Measurements from ENCODE around the gene EFCAB14.

EFCAB14 gene

DNA sequence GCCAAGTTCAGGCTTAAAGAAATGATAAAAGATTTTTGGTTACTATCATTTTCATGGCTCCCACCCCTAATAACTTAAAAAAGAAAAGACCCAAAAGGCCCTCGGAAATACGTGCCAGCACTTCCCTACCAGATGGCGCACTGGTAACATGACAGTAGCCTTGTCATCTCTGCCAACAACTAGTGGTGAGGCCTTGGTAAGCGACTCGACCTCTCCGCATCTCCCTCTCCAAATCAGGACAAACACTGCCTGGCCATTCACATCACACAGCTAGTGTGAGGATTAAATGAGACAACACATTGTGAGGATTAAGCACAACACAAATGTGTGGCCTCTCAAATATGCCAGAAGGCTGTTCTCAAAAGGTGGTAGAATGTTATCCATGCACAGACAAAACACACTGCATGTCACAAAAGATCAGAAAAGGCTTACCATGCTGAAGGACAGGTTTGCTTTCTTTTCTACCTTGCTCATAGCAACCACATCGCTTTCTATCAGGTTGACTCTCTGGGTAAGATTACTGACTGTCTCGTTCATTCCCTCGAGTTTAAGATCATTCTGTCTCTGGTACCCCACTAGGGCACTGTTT is 30.9 kb downstream of the EFCAB14 start:
- H3K4me3 ChIP-seq (ENCODE audit: insufficient read depth, low read depth, low read length) = no peak overlapping the region
- H3K36me3 ChIP-seq (ENCODE audit: control insufficient read depth, insufficient read depth, low read length) = peaks cover 39% of the 10 kb centered on the region
- no peak overlapping the region for H3K27ac ChIP-seq (ENCODE audit: insufficient read depth, low read depth, low read length, poor library complexity, severe bottlenecking)
- no peaks in the 10 kb centered on the region for H3K27me3 ChIP-seq (ENCODE audit: control insufficient read depth, insufficient read depth, low read length, poor library complexity, severe bottlenecking)
- H3K4me1 ChIP-seq (ENCODE audit: control insufficient read depth, insufficient read depth, low read length) = peaks cover 7% of the 10 kb centered on the region
- no peaks in the 10 kb centered on the region for H3K9me3 ChIP-seq (ENCODE audit: control insufficient read depth, low read length)
- 92 to 93% methylated on average over 9 of the region's 9 CpGs for WGBS, 2 experiments

DNA sequence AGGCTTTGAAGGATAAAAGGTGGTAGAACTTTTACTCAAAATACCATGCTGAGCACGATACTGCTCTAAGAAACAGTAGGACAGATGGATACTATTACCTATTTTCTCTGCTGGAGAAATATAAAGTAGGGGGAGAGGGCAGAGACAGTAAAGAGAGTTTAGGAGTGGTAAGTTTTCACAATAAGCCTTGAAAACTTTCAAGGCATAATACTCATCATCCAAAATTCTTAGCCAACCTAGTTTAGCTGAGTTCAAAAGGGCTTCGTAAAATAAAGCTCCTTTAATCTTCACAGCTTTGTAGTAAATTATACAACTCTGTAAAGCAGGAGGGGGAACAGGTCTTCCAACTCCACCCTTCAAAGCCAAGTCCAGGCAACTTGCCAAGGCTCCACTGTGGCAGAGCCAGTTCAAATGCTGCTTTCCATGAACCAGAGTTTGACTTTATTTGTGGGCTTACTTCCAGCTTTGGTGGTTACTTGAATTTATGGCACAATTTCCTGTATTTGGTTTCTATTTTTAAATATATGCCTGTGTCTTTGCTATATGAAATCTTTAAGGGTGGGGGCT is 31.7 kb downstream of the EFCAB14 start:
- peaks cover 43% of the 10 kb centered on the region for H3K36me3 ChIP-seq (ENCODE audit: control insufficient read depth, insufficient read depth, low read length)
- H3K4me3 ChIP-seq (ENCODE audit: insufficient read depth, low read depth, low read length) = no peak overlapping the region

DNA sequence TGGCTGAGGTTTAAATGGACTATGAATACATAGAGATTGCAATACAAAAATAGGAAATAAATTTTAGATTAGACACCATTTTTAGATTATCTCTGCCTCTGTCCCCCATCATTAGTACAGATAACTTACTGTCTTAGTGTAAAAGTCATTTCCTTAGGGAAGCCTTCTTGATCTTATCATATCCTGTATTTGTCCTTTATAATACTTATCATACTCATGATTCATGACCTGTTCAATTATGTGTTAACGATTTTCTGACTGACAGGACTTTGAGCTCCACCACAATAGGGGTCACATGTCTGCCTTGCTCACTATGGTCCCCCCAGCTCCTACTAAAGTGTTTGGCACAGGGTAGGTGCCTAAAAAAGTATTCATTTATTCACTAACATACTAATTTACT is 32.7 kb downstream of the EFCAB14 start:
- H3K36me3 ChIP-seq (ENCODE audit: control insufficient read depth, insufficient read depth, low read length) = peaks cover 43% of the 10 kb centered on the region
- H3K4me1 ChIP-seq (ENCODE audit: control insufficient read depth, insufficient read depth, low read length) = peaks cover 3% of the 10 kb centered on the region
- WGBS, 2 experiments = 90 to 100% methylated on average over 1 of the region's 1 CpG
- no peak overlapping the region for H3K4me3 ChIP-seq (ENCODE audit: insufficient read depth, low read depth, low read length)
- no peaks in the 10 kb centered on the region for H3K9me3 ChIP-seq (ENCODE audit: control insufficient read depth, low read length)
- no peaks in the 10 kb centered on the region for H3K27me3 ChIP-seq (ENCODE audit: control insufficient read depth, insufficient read depth, low read length, poor library complexity, severe bottlenecking)
- no peak overlapping the region for H3K27ac ChIP-seq (ENCODE audit: insufficient read depth, low read depth, low read length, poor library complexity, severe bottlenecking)

More for the DNA sequence above, 31.7 kb downstream of the EFCAB14 start:
- 91 to 100% methylated on average over 2 of the region's 2 CpGs for WGBS, 2 experiments
- Histone ChIP-seq H3K9me3 (ENCODE audit: control insufficient read depth, low read length) (no peaks in the 10 kb centered on the region), H3K27me3 (ENCODE audit: control insufficient read depth, insufficient read depth, low read length, poor library complexity, severe bottlenecking) (no peaks in the 10 kb centered on the region), H3K27ac (ENCODE audit: insufficient read depth, low read depth, low read length, poor library complexity, severe bottlenecking) (no peak overlapping the region), H3K4me1 (ENCODE audit: control insufficient read depth, insufficient read depth, low read length) (peaks cover 7% of the 10 kb centered on the region)

DNA sequence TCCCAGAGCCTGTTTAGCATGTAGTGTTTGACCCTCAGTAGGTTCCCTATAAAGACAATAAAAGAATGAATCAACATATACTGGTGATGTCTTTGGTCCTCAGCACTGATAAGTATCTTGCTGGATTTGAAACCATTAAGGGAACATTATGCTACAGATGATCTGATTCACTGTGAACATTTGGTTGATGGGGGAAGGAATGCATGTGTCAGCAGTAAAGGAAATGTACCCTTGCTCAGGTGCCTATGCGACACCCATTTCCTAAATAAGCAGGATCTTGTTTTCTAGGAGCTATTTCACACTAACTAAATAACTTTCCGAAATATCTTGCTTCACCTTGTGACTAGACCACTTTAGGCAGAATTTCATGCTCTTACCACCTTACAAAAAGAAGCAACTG is 34.2 kb downstream of the EFCAB14 start:
- Histone ChIP-seq H3K4me1 (ENCODE audit: control insufficient read depth, insufficient read depth, low read length) (no peaks in the 10 kb centered on the region), H3K4me3 (ENCODE audit: insufficient read depth, low read depth, low read length) (no peak overlapping the region), H3K9me3 (ENCODE audit: control insufficient read depth, low read length) (no peaks in the 10 kb centered on the region), H3K27me3 (ENCODE audit: control insufficient read depth, insufficient read depth, low read length, poor library complexity, severe bottlenecking) (no peaks in the 10 kb centered on the region), H3K27ac (ENCODE audit: insufficient read depth, low read depth, low read length, poor library complexity, severe bottlenecking) (no peak overlapping the region), H3K36me3 (ENCODE audit: control insufficient read depth, insufficient read depth, low read length) (peaks cover 40% of the 10 kb centered on the region)
- WGBS, 2 experiments = 83 to 97% methylated on average over 2 of the region's 2 CpGs

DNA sequence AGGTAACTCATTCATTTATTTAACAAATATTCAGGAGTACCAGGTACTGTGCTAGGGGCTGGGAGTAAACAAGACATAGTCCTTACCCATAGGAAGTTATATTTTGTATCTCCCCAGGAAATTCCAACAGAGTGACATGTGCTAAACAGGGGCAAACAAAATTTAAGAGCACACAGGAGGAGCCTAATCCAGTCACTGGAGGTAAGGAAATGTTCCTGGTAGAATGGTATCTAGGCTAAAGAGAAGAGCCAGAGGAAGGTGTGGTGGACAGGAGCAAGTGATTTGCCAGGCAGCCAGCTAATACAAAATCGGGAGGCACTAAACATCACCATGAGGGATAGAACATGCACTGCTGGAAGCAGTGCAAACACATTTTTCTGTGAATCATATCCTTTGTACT is 36.9 kb downstream of the EFCAB14 start:
- H3K9me3 ChIP-seq (ENCODE audit: control insufficient read depth, low read length) = no peaks in the 10 kb centered on the region
- H3K27ac ChIP-seq (ENCODE audit: insufficient read depth, low read depth, low read length, poor library complexity, severe bottlenecking) = no peak overlapping the region
- H3K4me3 ChIP-seq (ENCODE audit: insufficient read depth, low read depth, low read length) = no peak overlapping the region
- H3K4me1 ChIP-seq (ENCODE audit: control insufficient read depth, insufficient read depth, low read length) = no peaks in the 10 kb centered on the region
- WGBS, 2 experiments = 89 to 100% methylated on average over 1 of the region's 1 CpG
- H3K27me3 ChIP-seq (ENCODE audit: control insufficient read depth, insufficient read depth, low read length, poor library complexity, severe bottlenecking) = no peaks in the 10 kb centered on the region
- H3K36me3 ChIP-seq (ENCODE audit: control insufficient read depth, insufficient read depth, low read length) = peaks cover 24% of the 10 kb centered on the region

DNA sequence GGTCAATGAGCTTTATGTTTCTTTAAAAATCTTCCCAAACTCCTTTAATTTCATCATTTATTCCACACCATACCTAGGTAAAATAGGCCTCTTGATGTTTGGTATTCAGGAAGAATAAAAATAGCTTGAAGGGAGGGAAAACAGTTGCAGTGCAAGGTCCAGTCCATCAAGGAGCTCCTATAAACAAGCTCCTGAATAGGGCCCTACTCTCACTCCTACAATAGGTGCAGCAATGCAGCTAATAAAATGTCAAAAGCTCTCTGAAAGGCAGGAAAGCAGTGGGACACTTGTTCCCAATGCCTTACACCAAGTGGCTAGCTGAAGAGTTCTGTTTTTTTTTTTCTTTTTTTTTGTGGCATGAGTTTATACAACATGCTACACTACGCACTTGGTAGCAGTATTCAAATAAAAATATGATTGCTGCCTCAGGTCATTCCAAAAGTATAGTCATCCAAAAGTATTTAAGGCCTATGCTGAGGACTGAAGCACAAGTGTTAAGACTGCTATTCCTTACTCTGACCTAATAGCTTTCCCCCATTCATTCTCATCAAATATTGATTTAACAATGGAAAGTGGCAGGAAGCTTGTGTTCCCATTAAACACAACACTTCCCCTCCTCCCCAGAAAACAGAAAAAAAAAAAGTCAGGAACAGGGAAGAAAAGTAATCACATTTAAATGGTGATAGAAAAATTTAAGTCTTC is 37.4 kb downstream of the EFCAB14 start:
- H3K4me1 ChIP-seq (ENCODE audit: control insufficient read depth, insufficient read depth, low read length) = no peaks in the 10 kb centered on the region
- H3K27ac ChIP-seq (ENCODE audit: insufficient read depth, low read depth, low read length, poor library complexity, severe bottlenecking) = no peak overlapping the region
- 93 to 100% methylated on average over 1 of the region's 1 CpG for WGBS, 2 experiments
- H3K4me3 ChIP-seq (ENCODE audit: insufficient read depth, low read depth, low read length) = no peak overlapping the region
- peaks cover 19% of the 10 kb centered on the region for H3K36me3 ChIP-seq (ENCODE audit: control insufficient read depth, insufficient read depth, low read length)
- H3K9me3 ChIP-seq (ENCODE audit: control insufficient read depth, low read length) = no peaks in the 10 kb centered on the region
- no peaks in the 10 kb centered on the region for H3K27me3 ChIP-seq (ENCODE audit: control insufficient read depth, insufficient read depth, low read length, poor library complexity, severe bottlenecking)

DNA sequence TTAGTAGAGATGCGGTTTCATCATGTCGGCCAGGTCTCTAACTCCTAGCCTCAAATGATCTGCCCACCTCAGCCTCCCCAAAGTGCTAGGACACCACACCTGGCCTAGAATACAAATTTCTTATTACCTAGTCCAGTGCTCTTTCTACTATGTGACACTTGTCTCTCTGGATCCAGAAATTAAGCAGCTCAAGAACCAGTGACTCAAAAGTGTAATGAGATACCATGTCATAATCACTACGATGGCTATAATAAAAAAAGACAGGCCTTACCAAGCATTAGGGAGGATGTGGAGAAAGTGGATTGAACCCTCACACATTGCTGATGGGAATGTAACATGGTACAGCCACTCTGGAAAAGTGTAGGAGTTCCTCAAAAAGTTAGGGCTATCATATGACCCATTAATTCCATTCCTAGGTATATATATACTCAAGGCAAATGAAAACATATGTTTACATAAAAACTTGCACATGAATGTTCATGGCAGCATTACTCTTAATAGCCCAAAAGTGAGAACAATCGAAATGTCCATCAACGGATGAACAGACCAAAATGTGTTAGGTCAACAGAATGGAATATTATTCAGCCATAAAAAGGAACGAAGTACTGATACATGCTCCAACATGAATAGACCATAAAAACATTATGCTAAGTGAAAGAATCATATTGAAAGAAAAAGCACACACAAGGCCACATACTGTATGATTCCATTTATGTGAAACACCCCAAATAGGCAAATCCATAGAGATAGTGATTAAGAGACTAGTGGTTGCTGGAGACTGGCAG is 38.9 kb downstream of the EFCAB14 start:
- H3K9me3 ChIP-seq (ENCODE audit: control insufficient read depth, low read length) = no peaks in the 10 kb centered on the region
- no peak overlapping the region for H3K27ac ChIP-seq (ENCODE audit: insufficient read depth, low read depth, low read length, poor library complexity, severe bottlenecking)
- no peak overlapping the region for H3K4me3 ChIP-seq (ENCODE audit: insufficient read depth, low read depth, low read length)
- WGBS, 2 experiments = 90 to 97% methylated on average over 5 to 6 of the region's 6 CpGs
- no peaks in the 10 kb centered on the region for H3K4me1 ChIP-seq (ENCODE audit: control insufficient read depth, insufficient read depth, low read length)
- peaks cover 17% of the 10 kb centered on the region for H3K36me3 ChIP-seq (ENCODE audit: control insufficient read depth, insufficient read depth, low read length)
- no peaks in the 10 kb centered on the region for H3K27me3 ChIP-seq (ENCODE audit: control insufficient read depth, insufficient read depth, low read length, poor library complexity, severe bottlenecking)

DNA sequence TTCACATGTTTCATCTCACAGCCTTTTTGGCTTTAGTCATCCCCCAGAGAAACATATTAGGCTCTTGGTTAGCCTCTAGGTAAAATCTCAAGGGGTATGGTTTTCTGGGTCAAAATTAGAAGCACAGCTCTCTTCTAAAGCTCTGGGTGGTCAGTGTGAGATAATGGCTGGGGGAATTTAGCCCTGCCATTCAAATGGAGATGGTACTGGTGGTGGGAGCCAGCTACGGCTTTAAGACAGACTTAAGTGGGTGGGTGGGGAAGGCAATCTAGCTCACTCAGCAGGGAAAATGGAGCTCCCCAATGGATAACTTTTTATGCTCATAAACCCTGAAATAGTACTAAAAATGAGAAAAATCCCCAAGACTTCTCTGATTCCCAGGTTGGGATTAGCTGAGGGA is 41.6 kb downstream of the EFCAB14 start:
- H3K27me3 ChIP-seq (ENCODE audit: control insufficient read depth, insufficient read depth, low read length, poor library complexity, severe bottlenecking) = no peaks in the 10 kb centered on the region
- H3K27ac ChIP-seq (ENCODE audit: insufficient read depth, low read depth, low read length, poor library complexity, severe bottlenecking) = no peak overlapping the region
- no peaks in the 10 kb centered on the region for H3K4me1 ChIP-seq (ENCODE audit: control insufficient read depth, insufficient read depth, low read length)
- no peak overlapping the region for H3K4me3 ChIP-seq (ENCODE audit: insufficient read depth, low read depth, low read length)
- H3K36me3 ChIP-seq (ENCODE audit: control insufficient read depth, insufficient read depth, low read length) = no peaks in the 10 kb centered on the region
- WGBS, 2 experiments = 20 to 42% methylated on average over 1 of the region's 1 CpG
- H3K9me3 ChIP-seq (ENCODE audit: control insufficient read depth, low read length) = no peaks in the 10 kb centered on the region

DNA sequence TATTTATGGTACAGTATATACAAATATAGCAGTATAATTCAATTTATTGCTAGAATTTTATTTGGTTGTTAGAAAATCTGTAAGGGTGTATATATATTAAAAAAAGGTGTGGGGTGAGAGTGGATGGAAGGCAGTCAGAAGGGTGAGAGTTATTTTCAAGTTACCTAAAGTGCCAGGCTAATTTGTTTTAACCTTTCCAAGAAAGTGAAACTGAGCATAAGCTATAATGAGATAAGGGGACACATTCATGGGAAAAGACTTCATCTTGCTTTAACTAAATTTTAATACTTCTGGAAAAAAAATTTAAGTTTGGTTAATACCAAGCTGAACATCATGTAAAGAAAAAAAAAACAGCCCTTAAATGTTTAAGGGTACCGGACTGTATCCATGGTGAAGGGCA is 42.4 kb downstream of the EFCAB14 start:
- Histone ChIP-seq H3K9me3 (ENCODE audit: control insufficient read depth, low read length) (no peaks in the 10 kb centered on the region), H3K27ac (ENCODE audit: insufficient read depth, low read depth, low read length, poor library complexity, severe bottlenecking) (no peak overlapping the region), H3K4me1 (ENCODE audit: control insufficient read depth, insufficient read depth, low read length) (no peaks in the 10 kb centered on the region), H3K36me3 (ENCODE audit: control insufficient read depth, insufficient read depth, low read length) (no peaks in the 10 kb centered on the region), H3K27me3 (ENCODE audit: control insufficient read depth, insufficient read depth, low read length, poor library complexity, severe bottlenecking) (no peaks in the 10 kb centered on the region), H3K4me3 (ENCODE audit: insufficient read depth, low read depth, low read length) (no peak overlapping the region)
- WGBS, 2 experiments = 93% methylated on average over 1 of the region's 1 CpG; no CpG with 5 or more reads in 1 of the 2 experiments
